ENCODE results near the gene TNRC6A.

TNRC6A gene

DNA sequence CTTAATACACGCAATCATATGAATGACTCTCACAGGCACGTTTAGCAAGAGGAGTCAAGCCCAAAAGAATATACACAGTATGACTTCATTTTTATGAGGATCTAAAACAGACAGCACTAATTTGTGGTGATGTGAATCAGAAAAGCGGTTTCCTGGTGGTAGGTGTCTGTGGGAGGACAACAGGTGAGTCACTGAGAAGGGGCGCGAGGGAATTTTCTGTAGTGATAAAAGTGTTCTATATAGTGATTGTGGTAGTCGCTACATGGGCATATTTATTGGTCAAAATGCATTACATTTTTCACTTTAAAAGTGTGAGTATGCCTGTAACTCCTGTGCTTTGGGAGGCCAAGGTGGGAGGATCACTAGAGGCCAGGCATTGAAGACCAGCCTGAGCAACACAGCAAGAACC is 7.6 kb upstream of the TNRC6A start:
- in situ Hi-C loops (cut with MboI; ENCODE audit: low sequenced_read_pairs, unreplicated experiment) = no loop called here
- TF ChIP-seq, protein P1, sequence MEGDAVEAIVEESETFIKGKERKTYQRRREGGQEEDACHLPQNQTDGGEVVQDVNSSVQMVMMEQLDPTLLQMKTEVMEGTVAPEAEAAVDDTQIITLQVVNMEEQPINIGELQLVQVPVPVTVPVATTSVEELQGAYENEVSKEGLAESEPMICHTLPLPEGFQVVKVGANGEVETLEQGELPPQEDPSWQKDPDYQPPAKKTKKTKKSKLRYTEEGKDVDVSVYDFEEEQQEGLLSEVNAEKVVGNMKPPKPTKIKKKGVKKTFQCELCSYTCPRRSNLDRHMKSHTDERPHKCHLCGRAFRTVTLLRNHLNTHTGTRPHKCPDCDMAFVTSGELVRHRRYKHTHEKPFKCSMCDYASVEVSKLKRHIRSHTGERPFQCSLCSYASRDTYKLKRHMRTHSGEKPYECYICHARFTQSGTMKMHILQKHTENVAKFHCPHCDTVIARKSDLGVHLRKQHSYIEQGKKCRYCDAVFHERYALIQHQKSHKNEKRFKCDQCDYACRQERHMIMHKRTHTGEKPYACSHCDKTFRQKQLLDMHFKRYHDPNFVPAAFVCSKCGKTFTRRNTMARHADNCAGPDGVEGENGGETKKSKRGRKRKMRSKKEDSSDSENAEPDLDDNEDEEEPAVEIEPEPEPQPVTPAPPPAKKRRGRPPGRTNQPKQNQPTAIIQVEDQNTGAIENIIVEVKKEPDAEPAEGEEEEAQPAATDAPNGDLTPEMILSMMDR (IDR thresholded peaks at IDR 0.05; ENCODE audit: borderline replicate concordance, control extremely low read depth, extremely low read depth, insufficient read depth, missing control alignments) = no peak
- DNase-seq (ENCODE audit: low spot score) = no peak

DNA sequence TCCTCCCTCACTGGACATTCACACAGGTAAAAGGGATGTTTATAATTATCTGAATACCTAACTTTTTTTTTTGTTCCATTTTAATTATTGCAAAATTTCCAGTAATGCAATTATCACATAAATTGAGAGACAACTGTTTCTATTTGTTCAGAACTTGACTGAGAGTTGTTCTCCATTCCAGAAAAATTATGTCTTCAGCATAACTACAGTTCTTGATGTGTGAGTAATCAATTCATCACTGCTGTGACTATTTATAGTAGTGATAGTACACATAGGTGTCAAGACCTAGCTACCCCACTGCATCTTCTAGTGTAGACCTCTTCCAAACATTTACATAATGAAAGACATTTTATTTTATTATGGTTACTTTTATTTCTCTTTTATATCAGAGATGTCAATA is 5.8 kb upstream of the TNRC6A start:
- in situ Hi-C loops (cut with MboI; ENCODE audit: low sequenced_read_pairs, unreplicated experiment) = no loop called here
- TF ChIP-seq, protein P1 (IDR thresholded peaks at IDR 0.05; ENCODE audit: borderline replicate concordance, control extremely low read depth, extremely low read depth, insufficient read depth, missing control alignments) = no peak
- DNase-seq (ENCODE audit: low spot score) = no peak

DNA sequence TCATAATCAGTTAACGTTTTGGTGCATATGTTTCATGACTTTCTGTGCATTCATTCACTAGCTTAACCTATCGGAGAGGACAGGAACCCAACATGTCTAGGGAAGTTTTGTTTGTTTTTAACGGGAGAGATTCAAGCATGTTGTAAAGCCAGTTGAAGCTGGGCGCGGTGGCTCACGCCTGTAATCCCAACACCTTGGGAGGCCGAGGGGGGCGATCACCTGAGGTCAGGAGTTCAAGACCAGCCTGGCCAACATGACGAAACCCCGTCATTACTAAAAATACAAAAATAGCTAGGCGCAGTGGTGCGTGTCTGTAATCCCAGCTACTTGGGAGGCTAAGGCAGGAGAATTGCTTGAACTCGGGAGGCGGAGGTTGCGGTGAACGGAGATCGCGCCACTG is 1.4 kb upstream of the TNRC6A start:
- no peak for DNase-seq (ENCODE audit: low spot score)
- TF ChIP-seq, protein P1 (IDR thresholded peaks at IDR 0.05; ENCODE audit: borderline replicate concordance, control extremely low read depth, extremely low read depth, insufficient read depth, missing control alignments) = no peak
- in situ Hi-C loops (cut with MboI; ENCODE audit: low sequenced_read_pairs, unreplicated experiment) = no loop called here

DNA sequence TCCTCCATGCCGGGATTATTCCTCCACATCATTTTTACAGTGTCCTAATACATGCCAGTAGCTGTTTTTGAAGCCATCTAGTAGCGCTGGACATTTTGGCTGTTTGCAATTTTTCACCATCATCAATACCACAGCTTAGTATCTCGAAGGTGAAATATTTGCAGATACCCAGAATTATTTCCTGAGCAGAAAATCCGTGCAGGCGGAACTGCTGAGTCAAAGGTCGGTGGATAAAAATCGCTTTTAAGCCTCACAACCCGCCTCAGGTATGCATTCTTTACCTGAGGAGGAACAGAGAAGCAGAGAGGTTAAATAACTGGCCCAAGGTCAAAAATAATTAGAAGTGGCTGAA is 584 bp upstream of the TNRC6A start:
- no peak for DNase-seq (ENCODE audit: low spot score)
- in situ Hi-C loops (cut with MboI; ENCODE audit: low sequenced_read_pairs, unreplicated experiment) = no loop called here
- TF ChIP-seq, protein P1 (IDR thresholded peaks at IDR 0.05; ENCODE audit: borderline replicate concordance, control extremely low read depth, extremely low read depth, insufficient read depth, missing control alignments) = no peak

DNA sequence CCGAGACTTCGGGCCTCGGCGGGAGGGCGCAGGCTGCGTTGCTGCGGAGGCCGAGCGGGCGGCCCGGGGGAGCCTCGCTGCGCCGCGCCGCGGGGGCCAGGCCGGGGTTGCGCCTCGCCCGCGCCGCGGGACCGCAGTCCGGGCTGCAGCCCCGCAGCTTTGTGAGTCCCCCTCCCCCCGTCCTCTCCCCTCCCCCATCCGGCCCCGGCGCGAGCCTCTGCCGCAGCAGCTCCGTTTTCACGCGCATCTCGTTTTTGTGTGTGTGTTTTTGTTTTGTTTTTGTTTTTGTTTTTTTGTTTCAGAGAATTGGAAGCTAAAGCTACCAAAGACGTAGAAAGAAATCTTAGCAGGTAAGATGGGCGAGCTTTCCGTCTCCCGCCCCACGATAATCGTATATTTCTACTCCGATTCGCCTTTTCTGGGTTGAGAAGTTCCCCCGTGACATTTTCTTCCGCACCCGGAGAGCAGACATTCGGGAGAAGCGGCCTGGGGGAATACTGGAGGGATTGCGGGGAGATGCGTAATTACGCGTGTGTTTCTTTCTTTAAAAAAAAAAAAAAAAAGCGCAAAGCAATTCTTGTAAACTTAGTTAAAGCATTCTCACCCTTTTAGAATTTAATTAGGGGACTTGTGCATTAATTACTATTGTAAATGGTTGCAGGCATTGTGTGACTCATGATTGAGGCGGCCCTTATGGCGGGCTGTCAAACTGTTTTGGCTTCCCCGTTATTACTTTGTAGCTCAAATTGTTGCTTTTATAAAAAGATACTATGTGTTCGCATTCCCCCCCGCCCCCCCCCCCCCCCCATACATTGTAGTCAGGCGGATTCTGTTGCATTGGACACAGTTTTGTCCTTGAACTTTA is 732 bp downstream of the TNRC6A start:
- DNase-seq (ENCODE audit: low spot score) = peak; percentile 56
- TF ChIP-seq, protein P1 (IDR thresholded peaks at IDR 0.05; ENCODE audit: borderline replicate concordance, control extremely low read depth, extremely low read depth, insufficient read depth, missing control alignments) = no peak
- in situ Hi-C loops (cut with MboI; ENCODE audit: low sequenced_read_pairs, unreplicated experiment) = no loop called here

DNA sequence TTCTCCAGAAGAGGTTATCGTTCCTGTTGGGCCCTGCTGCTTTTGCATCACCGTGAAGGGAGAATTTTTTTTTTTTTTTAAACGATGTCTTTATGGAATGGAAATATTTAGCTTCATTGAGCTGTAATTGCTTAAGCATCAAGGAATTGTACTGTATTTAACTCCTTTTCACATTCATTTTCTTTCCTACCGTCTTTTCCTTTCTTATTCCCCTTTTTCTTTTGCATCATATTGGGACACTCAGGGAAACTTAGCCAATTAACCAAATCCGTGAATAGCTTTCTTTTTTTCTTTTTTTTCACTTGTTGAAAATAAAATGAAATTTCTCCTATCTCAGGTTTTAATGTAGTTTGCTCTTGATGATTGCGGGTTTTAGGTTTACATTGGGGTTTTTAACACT is 1.5 kb downstream of the TNRC6A start:
- TF ChIP-seq, protein P1 (IDR thresholded peaks at IDR 0.05; ENCODE audit: borderline replicate concordance, control extremely low read depth, extremely low read depth, insufficient read depth, missing control alignments) = no peak
- in situ Hi-C loops (cut with MboI; ENCODE audit: low sequenced_read_pairs, unreplicated experiment) = no loop called here
- no peak for DNase-seq (ENCODE audit: low spot score)
